Psoas muscle (tissue), 8 donors: ENCODE measurements around the gene ZBTB7C. TPM values are rescaled to one million over a fixed set of nuclear protein-coding genes. Genes with fewer than 3 reads are reported as not detected.

Source experiments
- ATAC-seq, 4 donors: fragments of 200-7000 bp; cut with Tn5 transposase; one replicate each; pipeline ENCODE4 v1.9.1; 2020; ENCODE audit warnings: moderate library complexity in 3 of 4, mild to moderate bottlenecking in 2 of 4
- DNase-seq, 2 donors: peaks; one replicate each; pipeline ENCODE4 v3.0.0-alpha.2; 2020
- H3K27ac ChIP-seq: fragments of 200-600 bp; one replicate; pipeline ENCODE4 v1.8.0; 2022
- H3K27me3 ChIP-seq, 3 donors: fragments of 200-600 bp in 1 of 3; one replicate each; pipeline versions ENCODE4 v1.6.1 to v1.8.0; 2013 to 2022; ENCODE audit warnings: low read length in 2 of 3, mild to moderate bottlenecking in 2 of 3, moderate library complexity in 1 of 3; ENCODE audit not compliant: insufficient read depth in 3 of 3
- H3K36me3 ChIP-seq, 2 donors: fragments of 200-600 bp in 1 of 2; one replicate each; pipeline versions ENCODE4 v1.6.1 to v1.8.0; 2013 to 2022; ENCODE audit warnings: low read depth in 1 of 2, mild to moderate bottlenecking in 1 of 2, moderate library complexity in 1 of 2; ENCODE audit not compliant: insufficient read depth in 1 of 2
- H3K4me1 ChIP-seq: fragments of 200-600 bp; one replicate; pipeline ENCODE4 v1.8.0; 2022
- H3K4me3 ChIP-seq: fragments of 200-600 bp; one replicate; pipeline ENCODE4 v1.8.0; 2022; ENCODE audit warnings: mild to moderate bottlenecking
- H3K9me3 ChIP-seq: fragments of 200-600 bp; one replicate; pipeline ENCODE4 v1.8.0; 2022
- CTCF ChIP-seq: fragments of 200-600 bp; IDR thresholded peaks from one replicate; pipeline ENCODE4 v1.8.0; 2022; ENCODE audit warnings: antibody characterized with exemption
- whole genome bisulfite sequencing, 3 donors: extraction: QIAGEN DNeasy Blood & Tissue Kit; methylation state at CpG; one replicate each; pipeline versions ENCODE4 v1.1.6 to v1.1.7; 2013; 5-methylcytosine and 5-hydroxymethylcytosine counted together
- intact Hi-C, 2 donors: fragments of 100-400 bp; cut with DNase I; formaldehyde crosslinking; loops; one replicate each; pipeline versions ENCODE4 v1.11.0 to v1.14.2; 2022
- polyA plus RNA-seq, 3 donors: library from polyadenylated mRNA; stranded (reverse); fragments of 200-250 nt; gene quantifications; one replicate each; pipeline ENCODE4 v1.2.3, GENCODE V29; 2013
- total RNA-seq, 4 donors: library from RNA; stranded (reverse); fragmentation: NEBNext Ultra II Directional in 2 of 4; extraction: Animal tissue kit (Norgen Biotek cat#: 25700) in 2 of 4; gene quantifications; one replicate each; pipeline versions ENCODE4 v1.2.1 to v1.2.4, GENCODE V29; 2021 to 2023
- donor health status: healthy with polysubstance abuse.
- donor health status: DM: no; HTN: no; CAD: no; lungs with moderate emphysema.
- donor health status: Bipolar disorder and iron deficiency.
- donor health status: healthy.
- donor health status: DM: yes; HTN: yes; CAD: no.
- donor health status: DM: no; HTN: no; CAD: no.
- donor health status: DM: no; HTN: no; CAD: no.
- donor health status: DM: yes; HTN: yes; CAD: no.

Gene ZBTB7C
- total and polyA plus RNA-seq, 7 donors: 0.34 to 2.9 (median 0.78) TPM

- intact Hi-C loops: loop anchor here in 1 of 2 donors (10.0 kb wide), 1 partner anchor 187 kb away; no protein-coding TSS in a partner anchor
- Histone ChIP-seq H3K4me3 (no peak overlapping the region), H3K9me3 (no peaks in the 10 kb centered on the region), H3K4me1 (peaks cover 3% of the 10 kb centered on the region), H3K27me3 (no peaks in the 10 kb centered on the region), H3K27ac (no peak overlapping the region), H3K36me3 (no peaks in the 10 kb centered on the region)
- WGBS, 3 donors: 87 to 92% (median 90%) methylated on average over 9 to 12 of the region's 12 CpGs
- no peak for ATAC-seq
- no peak for TF ChIP-seq CTCF
- DNase-seq: no peak
Observed at GRCh38 chr18:48127606-48128005, 281.6 kb downstream of the ZBTB7C start.

- Histone ChIP-seq H3K27me3 (no peaks in the 10 kb centered on the region), H3K4me3 (no peak overlapping the region), H3K9me3 (no peaks in the 10 kb centered on the region), H3K36me3 (no peaks in the 10 kb centered on the region), H3K27ac (no peak overlapping the region), H3K4me1 (peaks cover 3% of the 10 kb centered on the region)
- no peak for ATAC-seq
- intact Hi-C loops: loop anchor here in 1 of 2 donors (10.0 kb wide), 1 partner anchor 189 kb away; no protein-coding TSS in a partner anchor
- no peak for DNase-seq
- 58 to 90% (median 78%) methylated on average over 3 of the region's 3 CpGs for WGBS, 3 donors
- TF ChIP-seq CTCF: no peak
Observed at GRCh38 chr18:48126240-48126639, 282.9 kb downstream of the ZBTB7C start.

- Histone ChIP-seq H3K9me3 (no peaks in the 10 kb centered on the region), H3K36me3 (no peaks in the 10 kb centered on the region), H3K4me3 (no peak overlapping the region), H3K27ac (no peak overlapping the region), H3K4me1 (peaks cover 3% of the 10 kb centered on the region), H3K27me3 (no peaks in the 10 kb centered on the region)
- DNase-seq (no peak), ATAC-seq (peak in 2 of 4 donors; percentile 32 to 37)
- 61 to 66% (median 65%) methylated on average over 6 of the region's 6 CpGs for WGBS, 3 donors
- TF ChIP-seq CTCF: no peak
- intact Hi-C loops: loop anchor here in 1 of 2 donors (10.0 kb wide), 1 partner anchor 189 kb away; no protein-coding TSS in a partner anchor
Observed at GRCh38 chr18:48125724-48126123, 283.5 kb downstream of the ZBTB7C start.

- Histone ChIP-seq H3K27me3 (no peaks in the 10 kb centered on the region), H3K4me1 (peaks cover 3% of the 10 kb centered on the region), H3K27ac (no peak overlapping the region), H3K9me3 (no peaks in the 10 kb centered on the region), H3K4me3 (no peak overlapping the region), H3K36me3 (no peaks in the 10 kb centered on the region)
- no peak for ATAC-seq
- intact Hi-C loops: loop anchor here in 1 of 2 donors (10.0 kb wide), 1 partner anchor 190 kb away; no protein-coding TSS in a partner anchor
- TF ChIP-seq CTCF: no peak
- no peak for DNase-seq
- WGBS, 3 donors: 55 to 65% (median 56%) methylated on average over 10 of the region's 10 CpGs
Observed at GRCh38 chr18:48124857-48125626, 284.1 kb downstream of the ZBTB7C start.
